GM12874 (cell line): ENCODE results near the gene MACF1.

Experiments
- CTCF ChIP-seq: IDR thresholded peaks from 2 replicates; pipeline ENCODE4 v1.5.1; 2011; ENCODE audit warnings: low read depth, mild to moderate bottlenecking, control low read depth, low read length, moderate library complexity; ENCODE audit not compliant: insufficient read depth

MACF1 gene

GRCh38 chr1:39425634-39426033, 221.1 kb downstream of the MACF1 start:
- no peak for TF ChIP-seq CTCF

- no peak for TF ChIP-seq CTCF
Observed at GRCh38 chr1:39426346-39426745, 221.9 kb downstream of the MACF1 start.

GRCh38 chr1:39427374-39427773, 222.9 kb downstream of the MACF1 start:
- TF ChIP-seq CTCF, result no peak

- no peak for TF ChIP-seq CTCF
Observed at GRCh38 chr1:39427912-39428311, 223.4 kb downstream of the MACF1 start.

GRCh38 chr1:39431927-39432326, 227.4 kb downstream of the MACF1 start:
- TF ChIP-seq CTCF, result no peak

GRCh38 chr1:39434797-39435395, 230.4 kb downstream of the MACF1 start:
- TF ChIP-seq CTCF, result no peak

GRCh38 chr1:39435597-39435996, 231.1 kb downstream of the MACF1 start:
- TF ChIP-seq CTCF, result no peak
